GM18502 (cell line): Measurements from ENCODE around the gene NPIPB6.

Experiments
- ATAC-seq: cut with Tn5 transposase; IDR thresholded peaks from one replicate; pipeline ENCODE4 v1.9.1; 2021; ENCODE audit warnings: mild to moderate bottlenecking; ENCODE audit not compliant: unreplicated experiment, poor library complexity

The NPIPB6 gene

DNA sequence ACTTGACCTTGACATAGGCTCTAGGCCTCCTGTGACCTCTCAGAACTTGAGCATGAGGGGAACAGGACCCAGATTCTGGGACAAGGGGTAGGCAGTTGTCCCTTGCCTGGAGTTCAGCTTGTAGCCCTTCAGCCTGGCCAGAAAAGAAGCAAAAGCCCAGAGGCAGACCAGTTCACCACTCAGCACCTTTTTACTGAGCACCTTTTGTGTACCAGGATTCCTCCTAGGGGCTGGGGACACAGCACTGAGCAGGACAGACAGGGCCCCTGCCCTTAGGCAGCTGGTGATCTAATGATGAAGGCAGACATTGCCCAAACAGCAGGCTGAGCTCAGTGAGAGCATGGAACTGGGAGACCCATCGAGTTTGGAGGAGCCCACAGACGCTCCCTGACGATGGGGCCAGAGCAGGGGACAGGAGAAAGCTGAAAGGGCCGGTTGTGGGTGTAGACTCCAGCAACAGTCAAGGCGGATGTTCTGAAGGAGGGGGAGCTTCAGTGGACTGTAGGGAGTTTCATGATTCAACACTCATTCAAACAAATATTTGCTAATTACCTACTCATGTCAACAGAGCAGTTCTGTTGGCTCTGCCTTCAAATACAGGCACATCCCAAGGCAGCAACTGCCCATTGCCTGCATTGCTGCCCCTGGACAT lies 38.9 kb downstream of the NPIPB6 start:
- ATAC-seq, result no peak

GRCh38 chr16:28321700-28322411 lies 41.5 kb downstream of the NPIPB6 start:
- no peak for ATAC-seq

DNA sequence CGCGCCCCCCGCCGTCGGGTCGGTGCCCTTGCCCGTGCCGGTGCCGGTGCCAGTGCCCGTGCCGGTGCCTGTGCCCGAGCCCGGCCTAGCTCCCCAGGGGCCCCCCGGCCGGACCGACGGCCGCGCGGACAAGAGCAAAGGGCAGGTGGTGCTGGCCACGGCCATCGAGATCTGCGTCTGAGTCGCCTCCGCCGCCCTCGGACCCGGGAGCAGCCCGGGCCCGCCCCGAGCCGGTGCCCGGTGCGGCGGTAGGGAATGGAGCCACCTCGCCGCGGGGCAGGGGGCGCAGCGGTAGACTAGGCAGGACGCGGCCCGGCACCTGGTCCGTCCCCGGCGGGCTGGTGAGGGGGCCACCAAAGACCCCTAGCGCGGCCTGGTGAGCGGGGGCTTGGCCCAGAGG lies 42.6 kb downstream of the NPIPB6 start:
- ATAC-seq, result no peak

DNA sequence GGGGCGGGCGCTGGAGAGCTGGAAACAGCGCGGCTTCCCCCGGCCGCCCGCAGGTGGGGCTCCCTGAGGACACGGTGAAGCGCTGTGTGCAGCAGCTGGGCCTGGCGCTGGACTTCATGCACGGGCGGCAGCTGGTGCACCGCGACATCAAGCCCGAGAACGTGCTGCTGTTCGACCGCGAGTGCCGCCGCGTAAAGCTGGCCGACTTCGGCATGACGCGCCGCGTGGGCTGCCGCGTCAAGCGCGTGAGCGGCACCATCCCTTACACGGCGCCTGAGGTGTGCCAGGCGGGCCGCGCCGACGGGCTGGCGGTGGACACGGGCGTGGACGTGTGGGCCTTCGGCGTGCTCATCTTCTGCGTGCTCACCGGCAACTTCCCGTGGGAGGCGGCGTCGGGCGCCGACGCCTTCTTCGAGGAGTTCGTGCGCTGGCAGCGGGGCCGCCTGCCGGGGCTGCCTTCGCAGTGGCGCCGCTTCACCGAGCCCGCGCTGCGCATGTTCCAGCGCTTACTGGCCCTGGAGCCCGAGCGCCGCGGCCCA lies 43.2 kb downstream of the NPIPB6 start:
- ATAC-seq, result no peak

DNA sequence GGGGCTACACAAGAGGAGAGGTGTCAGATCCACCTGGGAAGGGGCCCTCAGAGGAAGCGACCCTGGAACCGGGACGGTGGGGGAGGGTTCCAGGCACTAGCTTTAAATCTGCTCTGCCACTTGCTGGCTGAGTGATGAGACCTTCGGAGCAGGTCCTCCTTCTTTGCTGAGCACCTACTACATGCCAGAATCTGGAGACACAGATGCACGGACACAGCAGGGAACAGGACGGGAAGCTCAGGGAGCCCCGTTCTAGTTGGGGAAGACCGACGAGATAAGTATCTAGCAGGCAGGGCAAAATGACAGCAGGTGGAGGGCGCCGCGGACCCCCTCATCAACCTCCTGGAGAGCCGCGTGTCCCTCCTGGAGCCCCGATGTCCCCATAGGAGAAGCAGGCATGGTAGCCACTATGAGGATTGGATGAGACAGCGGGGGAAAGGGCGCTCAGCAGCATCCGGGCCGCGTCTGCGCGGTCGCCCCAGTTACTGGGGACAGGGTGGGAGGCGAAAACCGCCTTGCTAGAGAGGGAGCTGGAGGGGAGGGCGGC lies 43.8 kb downstream of the NPIPB6 start:
- no peak for ATAC-seq

- ATAC-seq, result no peak
These were observed 45.1 kb downstream of the NPIPB6 start for GRCh38 chr16:28318042-28318744.

- no peak for ATAC-seq
These were observed 46.0 kb downstream of the NPIPB6 start for GRCh38 chr16:28317040-28317880.

DNA sequence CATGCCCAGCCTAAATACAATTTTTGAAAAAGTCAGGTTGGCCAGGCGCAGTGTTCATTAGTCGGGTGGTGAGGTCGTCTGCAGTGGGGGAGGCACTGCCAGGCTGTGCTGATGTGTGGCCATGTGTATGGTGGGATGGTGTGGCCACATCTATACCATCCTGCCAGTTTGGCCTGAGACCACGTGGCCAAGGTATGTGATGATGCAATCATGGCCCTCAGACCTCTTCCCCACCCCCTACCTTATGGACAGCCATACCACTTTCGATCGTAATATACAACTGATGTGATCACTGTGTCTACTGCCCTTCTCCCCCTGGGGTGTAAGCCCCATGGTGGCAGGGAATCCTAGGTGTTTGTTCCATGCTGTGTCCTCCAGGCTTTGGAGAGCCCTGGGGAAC lies 47.3 kb downstream of the NPIPB6 start:
- no peak for ATAC-seq

- no peak for ATAC-seq
These were observed 49.7 kb downstream of the NPIPB6 start for GRCh38 chr16:28313587-28313986.

- ATAC-seq, result no peak
These were observed 51.0 kb downstream of the NPIPB6 start for GRCh38 chr16:28312327-28312726.

GRCh38 chr16:28311913-28312312 lies 51.4 kb downstream of the NPIPB6 start:
- no peak for ATAC-seq

- ATAC-seq, result no peak
These were observed 51.9 kb downstream of the NPIPB6 start for GRCh38 chr16:28311413-28311812.

- ATAC-seq, result no peak
These were observed 52.5 kb downstream of the NPIPB6 start for GRCh38 chr16:28310796-28311195.

- ATAC-seq, result no peak
These were observed 53.4 kb downstream of the NPIPB6 start for GRCh38 chr16:28309811-28310311.

DNA sequence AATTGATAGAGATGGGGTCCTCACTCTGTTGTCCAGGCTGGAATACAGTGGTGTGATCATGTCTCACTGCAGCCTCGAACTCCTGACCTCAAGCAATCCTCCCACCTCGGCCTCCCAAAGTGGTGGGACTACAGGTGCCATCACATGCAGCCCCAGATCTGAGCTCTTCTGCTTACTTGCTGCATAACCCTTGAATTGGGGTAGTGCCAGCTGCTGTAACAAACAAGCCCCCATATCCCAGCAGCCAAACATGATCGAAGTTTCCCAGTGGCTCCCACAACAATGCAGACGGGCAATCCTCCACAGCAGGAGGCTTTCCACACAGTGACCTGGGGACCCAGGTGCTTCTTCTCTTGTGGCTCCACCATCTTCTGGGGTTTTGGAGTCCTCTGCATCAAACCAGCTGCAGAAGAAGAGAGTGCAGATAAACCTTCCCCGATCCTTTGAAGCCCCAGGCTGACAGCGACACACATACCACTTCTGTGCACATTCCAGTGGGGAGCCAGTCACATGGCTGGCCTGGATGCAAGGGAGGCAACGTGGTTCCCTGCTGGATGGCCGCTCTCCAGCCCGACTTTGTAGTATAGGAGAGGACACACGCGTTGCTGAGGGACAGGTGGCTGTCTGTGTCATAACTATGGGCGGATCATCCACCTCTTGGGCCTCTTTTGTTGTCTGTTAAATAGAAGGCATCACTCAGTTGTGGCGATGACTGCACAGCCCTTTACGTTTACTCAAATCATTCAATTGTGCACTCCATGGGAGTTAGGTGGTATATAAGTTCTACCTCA lies 54.3 kb downstream of the NPIPB6 start:
- ATAC-seq, result no peak

GRCh38 chr16:28307936-28308335 lies 55.4 kb downstream of the NPIPB6 start:
- no peak for ATAC-seq

DNA sequence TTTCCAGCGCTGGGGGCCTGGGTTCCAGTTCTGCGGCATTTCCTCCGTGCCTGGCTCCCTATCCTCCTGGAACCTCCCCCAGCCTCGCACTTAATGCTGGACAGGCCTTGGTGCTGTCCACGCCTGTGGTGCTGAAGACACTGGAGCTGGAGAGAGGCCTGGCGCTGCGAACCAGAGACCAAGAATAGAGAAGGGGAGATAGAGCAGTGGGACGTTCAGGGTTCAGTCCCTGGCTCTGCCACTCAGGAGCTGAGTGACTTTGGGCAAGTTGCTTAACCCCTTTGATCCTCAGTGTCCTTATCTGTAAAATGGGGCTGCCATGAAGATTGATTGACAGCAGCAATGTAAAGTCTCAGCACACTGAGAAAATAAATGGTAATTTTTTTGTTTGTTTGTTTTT lies 59.1 kb downstream of the NPIPB6 start:
- ATAC-seq, result no peak

DNA sequence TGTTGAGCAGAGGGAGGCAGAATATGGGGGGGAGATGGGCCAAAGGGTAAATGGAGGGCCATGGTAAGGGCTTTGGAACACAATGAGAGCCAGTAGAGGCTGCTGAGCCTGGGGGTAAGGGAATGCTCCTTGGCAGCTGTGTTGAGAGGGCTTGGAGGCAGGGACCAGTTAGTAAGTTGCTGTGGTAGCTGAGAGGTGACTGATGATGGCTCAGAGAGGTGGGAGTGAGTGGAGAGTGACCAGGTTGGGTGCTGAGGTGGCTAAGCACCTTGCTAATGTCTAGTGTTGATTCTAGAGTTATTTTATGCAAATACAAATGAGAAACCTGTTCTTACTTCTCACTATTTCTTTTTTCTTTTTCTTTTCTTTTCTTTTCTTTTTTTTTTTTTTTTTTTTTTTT lies 60.2 kb downstream of the NPIPB6 start:
- no peak for ATAC-seq

- no peak for ATAC-seq
These were observed 61.7 kb downstream of the NPIPB6 start for GRCh38 chr16:28301620-28302019.
